Measurements from ENCODE around the gene GPR42.
"Not testable (repeated sequence)": the region's sequence is repeated elsewhere in the genome, so short reads cannot be mapped to it uniquely, and the experiment has no call there.

GPR42 gene

DNA sequence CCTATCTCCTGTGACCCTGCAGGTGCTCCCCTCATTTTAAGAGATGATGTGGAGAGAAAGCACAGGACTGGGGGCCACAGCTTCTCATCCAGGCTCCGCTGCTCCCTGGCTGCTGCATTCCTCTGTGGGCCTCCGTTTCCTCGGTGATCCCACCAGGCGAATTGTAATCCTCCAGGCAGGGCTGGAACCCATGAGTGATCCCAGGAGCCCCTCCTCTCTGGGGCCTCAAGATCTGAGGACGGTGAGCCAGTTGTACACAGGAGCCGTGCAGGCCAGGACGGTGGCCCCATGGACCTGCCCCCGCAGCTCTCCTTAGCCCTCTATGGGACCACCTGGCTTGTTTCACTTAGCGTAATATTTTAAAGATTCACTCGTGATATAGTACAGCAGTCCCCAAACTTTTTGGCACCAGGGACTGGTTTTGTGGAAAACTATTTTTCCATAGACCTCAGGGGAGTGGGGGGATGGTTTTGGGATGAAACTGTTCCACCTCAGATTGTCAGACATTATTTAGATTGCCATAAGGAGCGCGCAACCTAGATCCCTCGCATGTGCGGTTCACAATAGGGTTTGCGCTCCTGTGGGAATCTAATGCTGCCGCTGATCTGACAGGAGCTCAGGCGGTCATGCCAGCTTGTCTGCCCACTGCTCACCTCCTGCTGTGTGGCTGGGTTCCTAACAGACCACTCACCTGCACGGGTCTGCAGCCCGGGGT is 7.0 kb upstream of the GPR42 start:
- DNase-seq, result no peak

DNA sequence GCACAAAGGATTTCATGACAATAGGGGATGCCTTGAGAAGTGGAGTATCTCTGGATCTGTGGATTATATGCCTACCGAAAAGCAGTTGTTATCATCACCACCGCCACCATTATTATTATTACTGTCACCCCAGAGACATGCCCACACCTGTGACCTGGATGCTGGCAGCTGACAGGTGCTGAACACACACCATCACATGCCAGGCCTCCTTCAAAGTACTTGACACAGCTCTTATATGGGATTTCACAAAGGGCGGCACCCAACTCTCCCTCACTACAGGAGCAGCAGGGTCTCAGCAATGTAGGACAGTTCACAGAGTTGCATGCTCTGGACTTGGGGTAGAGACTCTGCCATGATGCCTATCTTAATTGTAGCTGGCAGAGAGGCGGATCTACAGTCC is 5.6 kb upstream of the GPR42 start:
- DNase-seq, result no peak

DNA sequence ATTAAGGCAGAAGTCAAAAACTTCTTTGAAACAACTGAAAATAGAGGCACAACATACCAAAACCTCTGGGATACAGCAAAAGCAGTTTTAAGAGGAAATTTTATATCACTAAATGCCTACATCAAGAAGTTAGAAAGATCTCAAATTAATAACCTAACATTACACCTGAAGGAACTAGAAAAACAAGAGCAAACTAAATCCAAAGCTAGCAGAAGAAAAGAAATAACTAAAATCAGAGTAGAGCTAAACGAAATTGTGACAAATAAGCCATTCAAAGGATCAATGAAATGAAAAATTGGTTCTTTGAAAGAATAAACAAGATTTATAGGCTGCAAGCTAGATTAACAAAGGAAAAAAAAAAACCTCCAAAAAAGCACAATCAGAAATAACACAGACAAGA is 2.5 kb upstream of the GPR42 start:
- DNase-seq, result no peak

DNA sequence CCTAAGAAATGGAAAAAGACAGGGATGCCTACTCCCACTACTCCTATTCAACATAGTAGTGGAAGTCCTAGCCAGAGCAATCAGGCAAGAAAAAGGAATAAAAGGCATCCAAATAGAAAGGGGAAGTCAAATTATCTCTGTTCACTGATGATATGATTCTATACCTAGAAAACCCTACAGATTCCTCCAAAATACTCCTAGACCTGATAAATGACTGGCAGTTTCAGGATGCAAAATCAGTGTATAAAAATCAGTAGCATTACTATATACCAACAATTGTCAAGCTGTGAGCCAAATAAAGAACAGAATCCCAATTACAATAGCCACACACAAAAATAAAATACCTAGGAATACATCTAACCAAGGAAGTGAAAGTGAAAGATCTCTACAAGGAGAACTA is 1.3 kb upstream of the GPR42 start:
- DNase-seq, result no peak

DNA sequence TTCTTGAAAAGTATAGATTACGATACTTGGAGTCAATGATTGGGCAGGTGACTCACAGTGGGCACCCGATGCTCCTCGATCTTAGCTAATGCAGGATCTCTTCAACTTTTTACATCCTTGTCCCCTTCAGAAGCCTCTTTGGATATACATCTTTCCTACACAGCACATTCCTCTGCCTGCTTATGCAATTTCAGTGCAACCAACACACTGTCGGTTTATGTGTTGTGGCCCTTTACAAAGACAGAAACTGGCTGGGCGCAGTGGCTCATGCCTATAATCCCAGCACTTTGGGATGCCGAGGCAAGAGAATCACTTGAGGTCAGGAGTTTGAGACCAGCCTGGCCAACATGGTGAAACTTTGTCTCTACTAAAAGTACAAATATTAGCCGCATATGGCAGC is 2.6 kb downstream of the GPR42 start:
- DNase-seq, result no peak

DNA sequence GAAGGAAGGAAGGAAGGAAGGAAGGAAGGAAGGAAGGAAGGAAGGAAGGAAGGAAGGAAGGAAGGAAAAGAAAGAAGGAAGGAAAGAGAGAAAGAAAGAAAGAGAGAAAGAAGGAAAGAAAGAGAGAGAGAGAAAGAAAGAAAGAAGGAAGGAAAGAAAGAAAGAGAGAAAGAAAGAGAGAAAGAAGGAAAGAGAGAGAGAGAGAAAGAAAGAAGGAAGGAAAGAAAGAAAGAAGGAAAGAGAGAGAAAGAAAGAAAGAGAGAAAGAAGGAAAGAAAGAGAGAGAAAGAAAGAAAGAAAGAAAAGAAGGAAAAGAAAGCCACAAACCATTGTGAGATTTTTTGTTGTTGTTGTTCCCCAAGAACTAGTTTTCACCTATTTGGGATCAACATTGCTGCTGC is 3.2 kb downstream of the GPR42 start:
- not testable (repeated sequence) for DNase-seq

DNA sequence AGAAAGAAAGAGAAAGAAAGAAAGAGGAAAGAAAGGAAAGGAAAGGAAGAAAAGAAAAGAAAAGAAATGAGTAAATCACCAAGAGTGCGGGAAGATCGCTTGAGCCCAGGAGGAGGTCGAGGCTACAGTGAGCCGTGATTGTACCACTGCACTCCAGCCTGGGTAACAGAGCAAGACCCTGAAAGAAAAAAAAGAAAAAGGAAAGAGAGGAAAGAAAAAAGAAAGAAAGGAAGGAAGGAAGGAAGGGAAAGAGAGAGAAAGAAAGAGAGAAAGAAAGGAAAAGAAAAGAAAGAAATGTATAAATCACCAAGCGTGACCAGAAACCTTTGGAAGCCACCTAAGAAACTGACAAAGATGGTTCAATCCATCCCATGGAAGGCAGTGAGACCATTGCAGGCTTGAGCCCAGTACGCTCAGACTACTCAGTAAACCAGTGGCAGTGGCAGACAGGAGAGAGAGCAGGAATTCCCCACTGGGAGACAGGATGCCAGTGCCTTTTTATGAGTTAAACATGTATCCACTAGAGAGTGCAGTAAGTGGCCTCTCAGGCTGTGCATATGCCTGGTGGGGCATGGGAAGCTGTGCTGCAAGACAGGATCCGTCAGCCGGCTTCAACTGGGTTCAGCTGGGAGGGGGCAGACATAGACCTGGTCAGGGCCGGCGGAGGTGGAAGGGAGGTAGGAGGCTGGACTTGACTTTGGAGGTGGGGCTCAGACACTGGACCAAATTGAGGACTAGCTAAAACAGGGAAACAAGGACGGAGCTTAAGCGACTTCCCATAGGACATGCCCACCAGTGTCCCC is 4.8 kb downstream of the GPR42 start:
- no peak for DNase-seq

DNA sequence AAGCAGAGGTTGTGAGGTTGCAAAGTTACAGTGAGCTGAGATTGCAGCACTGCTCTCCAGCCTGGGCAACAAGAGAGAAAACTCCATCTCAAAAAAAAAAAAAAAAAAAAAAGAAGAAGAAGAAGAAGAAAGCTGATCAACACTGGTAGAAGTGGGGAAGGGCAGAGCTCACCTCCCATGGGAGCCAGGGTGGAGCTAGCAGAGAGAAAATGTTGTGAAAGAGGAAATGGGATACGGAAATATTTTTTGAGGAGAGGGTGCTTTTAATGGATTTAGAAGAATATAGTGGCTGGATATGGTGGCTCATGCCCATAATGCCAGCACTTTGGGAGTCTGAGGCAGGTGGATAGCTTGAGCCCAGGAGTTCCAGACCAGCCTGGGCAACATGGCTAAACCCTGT is 6.8 kb downstream of the GPR42 start:
- no peak for DNase-seq

DNA sequence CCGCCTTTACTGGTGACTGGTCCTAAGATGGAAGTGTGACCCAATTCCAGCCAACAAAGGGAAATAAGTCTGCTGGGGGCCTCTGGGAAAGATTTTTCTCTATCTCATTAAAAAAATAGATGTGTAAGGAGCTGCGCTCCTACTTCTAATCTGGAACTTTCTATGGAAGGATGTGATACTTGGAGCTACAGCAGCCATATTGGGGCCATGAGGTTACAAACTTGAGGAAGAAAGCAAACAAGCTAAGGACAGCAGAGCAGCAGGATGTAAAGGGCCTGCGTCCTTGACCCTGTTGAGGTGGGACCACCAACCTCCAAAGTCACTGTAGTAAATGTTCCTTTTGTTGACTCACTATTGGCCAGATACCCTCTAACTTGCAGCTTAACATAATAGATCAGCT is 7.5 kb downstream of the GPR42 start:
- no peak for DNase-seq

DNA sequence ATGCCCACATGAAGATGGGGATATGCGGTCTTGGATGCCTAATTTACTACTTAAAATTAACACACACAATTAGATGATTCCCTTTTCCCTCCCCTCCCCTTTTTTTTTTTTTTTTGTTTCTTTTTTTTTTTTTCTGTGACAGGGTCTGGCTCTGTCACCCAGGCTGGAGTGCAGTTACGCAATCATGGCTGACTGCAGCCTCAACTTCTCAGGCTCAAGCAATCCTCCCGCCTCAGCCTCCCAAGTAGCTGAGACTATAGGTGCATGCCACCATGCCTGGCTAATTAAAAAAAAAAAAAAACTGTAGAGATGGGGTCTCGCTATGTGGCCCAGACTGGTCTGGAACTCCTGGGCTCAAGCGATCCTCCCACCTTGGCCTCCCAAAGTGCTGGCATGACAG is 8.7 kb downstream of the GPR42 start:
- DNase-seq, result not testable (repeated sequence)

DNA sequence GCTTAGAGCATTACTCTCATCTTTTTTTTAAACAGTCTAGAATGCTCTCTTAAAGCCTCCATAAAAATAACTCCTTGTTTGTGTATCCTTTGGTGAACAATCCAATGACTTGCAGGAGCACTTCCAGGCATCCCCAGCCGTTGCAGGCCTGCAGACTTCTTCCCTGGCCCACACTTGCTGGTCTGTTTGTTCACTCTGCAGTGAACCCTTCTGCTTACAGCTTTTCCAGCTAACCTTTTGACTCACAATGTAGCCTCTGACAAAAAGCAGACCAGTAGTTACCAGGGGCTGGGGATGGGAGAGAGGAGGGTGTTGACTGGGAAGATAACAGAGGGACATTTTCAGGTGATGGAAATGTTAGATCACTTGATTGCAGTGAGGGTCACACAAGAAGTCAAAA is 9.1 kb downstream of the GPR42 start:
- no peak for DNase-seq

DNA sequence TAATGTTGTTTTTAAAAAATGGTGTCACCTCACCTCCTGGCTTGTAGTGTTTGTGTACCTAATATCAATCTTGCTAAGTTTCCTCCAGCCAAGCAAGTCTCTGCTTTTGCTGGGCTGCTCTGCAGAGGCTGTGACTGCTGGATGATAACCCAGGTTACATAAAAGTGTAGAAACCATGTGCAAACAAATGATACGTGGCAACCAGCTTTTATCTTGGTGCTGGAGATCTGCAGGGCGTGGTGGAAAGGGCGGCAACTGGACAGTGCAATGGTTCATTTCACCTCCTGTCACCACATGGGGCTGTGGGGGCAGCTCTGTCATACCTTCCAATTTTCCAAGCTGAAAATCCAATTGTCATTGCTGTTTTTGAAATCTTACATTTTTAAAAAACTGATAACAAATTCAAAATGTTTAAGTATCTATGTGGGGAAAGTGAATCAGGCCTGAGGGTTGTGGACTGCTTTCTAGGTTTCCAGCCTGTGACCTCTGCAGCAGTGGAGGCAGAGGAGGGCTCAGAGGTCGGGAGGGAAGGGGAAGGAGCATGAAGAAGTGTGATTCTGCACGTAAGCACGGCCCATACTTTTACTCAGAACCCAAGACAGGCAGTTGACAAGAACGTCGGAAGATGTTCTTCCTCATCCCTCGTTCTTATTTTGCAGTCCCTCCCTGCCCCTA is 9.7 kb downstream of the GPR42 start:
- no peak for DNase-seq

DNA sequence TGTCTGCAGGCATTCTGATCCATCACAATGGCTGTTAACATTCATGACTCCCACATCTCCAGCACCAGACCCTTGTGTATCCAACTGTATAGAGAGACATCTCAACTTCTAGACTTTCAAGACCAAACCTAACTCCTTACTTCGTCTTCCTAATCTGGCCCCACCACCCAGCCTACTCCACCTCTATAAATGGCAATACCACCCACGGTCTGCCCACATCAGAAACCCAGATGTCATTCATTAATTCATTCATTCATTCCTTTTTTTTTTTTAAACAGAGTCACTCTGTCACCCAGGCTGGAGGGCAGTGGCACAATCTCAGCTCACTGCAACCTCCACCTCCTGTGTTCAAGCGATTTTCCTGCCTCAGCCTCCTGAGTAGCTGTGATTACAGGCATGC is 10.4 kb downstream of the GPR42 start:
- DNase-seq, result no peak

DNA sequence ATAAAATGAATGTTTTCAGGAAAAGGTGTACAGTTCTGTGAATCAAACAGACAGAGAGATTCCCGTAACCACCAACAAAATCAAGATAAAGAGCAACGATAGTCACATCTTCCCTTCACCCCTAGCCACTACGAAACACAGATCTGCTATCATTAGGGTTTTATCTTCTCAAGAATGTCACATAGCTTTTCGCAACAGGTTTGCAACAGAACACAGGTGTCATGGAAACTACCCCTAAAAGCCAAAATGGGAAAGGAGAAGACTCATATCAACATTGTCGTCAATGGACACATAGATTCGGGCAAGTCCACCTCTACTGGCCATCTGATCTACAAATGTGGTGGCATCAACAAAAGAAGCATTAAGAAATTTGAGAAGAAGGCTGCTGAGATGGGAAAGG is 11.1 kb downstream of the GPR42 start:
- no peak for DNase-seq

DNA sequence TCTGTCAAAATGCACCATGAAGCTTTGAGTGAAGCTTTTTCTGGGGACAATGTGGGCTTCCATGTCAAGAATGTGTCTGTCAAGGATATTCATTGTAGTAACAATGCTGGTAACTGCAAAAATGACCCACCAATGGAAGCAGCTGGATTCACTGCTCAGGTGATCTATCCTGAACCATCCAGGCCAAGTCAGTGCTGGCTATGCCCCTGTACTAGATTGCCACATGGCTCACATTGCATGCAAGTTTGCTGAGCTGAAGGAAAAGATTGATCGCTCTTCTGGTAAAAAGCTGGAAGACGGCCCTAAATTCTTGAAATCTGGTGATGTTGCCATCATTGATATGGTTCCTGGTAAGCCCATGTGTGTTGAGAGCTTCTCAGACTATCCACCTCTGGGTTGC is 12.7 kb downstream of the GPR42 start:
- DNase-seq, result no peak

DNA sequence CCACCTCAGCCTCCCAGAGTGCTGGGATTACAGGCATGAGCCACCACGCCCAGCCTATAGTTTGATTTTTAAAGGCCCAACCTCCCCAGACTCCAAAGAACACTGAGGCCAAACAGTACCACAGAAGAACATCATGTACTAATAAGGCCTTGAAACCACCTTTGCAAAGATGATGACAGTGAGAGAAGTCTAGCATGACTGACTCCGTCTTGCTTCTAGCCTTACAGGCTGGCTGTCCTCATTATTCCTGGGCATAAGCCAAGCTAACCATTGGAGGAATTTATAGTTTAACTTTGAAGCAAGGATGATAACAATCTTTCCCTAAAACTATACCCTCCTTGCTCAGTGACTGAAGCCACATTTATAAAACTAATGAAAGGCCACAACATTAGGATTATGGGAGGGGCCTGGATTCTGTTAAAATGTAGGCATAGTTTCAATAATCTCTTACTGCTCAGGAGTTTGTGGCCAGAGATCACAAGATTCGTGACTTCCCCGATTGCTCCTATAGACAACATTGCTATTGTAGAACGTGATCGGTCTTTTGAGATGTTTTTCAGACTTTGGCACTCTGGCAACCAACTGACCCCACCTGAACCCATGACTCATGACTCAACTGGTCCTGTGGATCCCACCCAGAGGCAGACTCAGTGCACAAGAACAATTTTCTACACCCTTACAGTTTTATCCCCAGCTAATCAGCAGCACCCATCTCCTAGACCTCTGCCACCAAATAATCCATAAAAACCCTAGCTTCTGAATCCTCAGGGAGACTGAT is 17.6 kb downstream of the GPR42 start:
- no peak for DNase-seq

DNA sequence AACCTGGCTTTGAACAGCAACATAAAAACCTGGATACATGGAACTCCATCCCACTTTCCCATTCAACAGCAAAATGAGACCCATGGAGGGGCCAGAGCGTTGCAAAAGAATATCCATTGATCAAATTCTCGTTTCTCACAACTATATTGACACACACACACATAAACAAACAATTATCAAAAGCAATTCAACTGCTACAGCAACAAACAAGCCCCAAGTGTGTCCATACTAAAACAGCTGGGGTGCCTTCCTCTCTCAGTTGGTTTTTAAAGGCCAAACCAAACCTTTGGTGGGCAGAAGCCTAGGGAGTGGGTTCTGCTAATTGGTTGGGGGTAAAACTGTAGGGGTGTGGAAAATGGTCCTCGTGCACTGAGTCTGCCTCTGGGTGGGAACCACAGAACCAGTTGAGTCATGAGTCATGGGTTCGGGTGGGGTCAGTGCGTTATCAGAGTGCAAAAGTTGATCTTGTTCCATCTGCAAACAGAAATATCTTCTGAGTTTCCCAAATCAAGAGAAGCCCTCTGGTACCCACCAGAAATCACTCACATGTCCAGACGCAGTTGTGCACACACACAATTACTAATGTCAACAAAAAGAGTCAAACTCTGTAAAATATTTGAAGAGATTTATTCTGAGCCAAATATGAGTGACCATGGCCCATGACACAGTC is 18.5 kb downstream of the GPR42 start:
- DNase-seq, result no peak

DNA sequence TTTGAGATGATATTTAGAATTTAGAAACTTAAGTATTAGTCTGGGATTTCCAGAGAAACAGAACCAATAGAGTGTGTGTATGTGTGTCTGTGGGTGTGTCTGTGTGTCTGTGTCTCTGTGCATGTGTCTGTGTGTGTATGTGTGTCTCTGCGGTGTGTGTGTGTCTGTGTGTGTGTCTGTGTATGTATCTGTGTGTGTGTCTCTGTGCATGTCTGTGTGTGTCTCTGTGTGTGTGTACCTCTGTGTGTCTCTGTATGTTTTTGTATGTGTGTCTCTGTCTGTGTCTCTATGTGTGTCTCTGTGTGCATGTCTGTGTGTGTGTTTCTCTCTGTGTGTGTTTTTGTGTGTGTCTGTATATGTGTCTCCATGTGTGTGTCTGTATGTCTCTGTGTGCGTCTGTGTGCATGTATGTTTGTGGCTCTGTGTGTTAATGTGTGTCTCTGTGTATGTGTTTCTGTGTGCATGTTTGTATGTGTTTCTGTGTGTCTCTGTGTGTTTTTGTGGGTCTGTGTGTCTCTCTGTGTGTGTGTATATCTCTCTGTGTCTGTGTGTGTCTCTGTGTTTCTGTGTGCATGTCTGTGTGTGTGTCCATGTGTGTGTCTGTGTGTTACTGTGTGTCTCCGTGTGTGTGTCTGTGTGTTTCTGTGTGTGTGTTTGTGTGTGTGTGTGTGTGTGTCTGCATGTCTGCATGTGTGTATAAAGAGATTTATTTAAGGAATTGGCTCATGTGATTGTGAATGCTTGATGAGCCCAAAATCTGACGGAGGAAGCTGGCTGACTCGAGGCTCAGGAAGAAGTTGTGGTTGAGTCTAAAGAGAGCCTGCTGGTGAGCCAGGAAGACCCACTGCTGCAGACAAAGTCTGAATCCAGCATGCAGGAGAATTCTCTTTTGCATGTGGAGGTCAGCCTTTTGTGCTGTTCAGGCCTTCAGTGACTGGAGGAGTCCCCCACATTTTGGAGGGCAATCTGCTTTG is 22.2 kb downstream of the GPR42 start:
- DNase-seq, result no peak

DNA sequence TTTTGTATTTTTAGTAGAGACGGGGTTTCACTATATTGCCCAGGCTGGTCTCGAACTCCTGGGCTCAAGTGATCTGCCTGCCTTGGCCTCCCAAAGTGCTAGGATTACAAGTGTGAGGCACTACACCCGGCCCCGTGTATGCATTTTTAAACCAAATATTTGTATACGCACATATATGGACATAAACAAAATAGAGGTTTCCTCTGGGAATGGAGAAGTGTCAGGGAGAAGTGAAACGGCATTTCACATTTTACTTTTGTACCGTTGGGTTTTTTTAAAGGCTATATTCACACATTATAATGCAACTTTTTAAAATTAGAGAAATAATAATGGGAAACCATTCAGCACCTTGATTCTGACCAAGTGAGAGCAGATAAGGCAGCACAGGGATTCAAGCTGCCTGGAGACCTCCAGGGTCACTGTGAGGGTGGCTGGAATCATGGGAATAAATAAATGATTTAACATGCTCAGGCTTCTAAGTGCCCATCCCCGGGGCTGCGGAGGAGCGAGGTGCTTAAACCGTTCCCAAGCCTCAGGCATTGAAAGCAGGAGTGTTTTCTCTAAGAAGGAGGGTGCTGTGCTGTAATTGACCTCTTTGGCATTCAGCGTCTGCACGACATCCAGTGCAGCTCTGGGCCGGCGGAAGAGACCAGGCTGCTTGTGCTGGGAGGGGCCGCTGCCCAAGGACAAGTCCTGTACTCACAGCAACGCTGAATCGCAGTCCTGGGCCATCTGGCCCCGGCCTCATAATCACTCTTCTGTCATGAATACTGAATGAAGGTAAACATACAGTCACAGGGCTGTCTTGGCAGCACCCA is 24.7 kb downstream of the GPR42 start:
- no peak for DNase-seq

DNA sequence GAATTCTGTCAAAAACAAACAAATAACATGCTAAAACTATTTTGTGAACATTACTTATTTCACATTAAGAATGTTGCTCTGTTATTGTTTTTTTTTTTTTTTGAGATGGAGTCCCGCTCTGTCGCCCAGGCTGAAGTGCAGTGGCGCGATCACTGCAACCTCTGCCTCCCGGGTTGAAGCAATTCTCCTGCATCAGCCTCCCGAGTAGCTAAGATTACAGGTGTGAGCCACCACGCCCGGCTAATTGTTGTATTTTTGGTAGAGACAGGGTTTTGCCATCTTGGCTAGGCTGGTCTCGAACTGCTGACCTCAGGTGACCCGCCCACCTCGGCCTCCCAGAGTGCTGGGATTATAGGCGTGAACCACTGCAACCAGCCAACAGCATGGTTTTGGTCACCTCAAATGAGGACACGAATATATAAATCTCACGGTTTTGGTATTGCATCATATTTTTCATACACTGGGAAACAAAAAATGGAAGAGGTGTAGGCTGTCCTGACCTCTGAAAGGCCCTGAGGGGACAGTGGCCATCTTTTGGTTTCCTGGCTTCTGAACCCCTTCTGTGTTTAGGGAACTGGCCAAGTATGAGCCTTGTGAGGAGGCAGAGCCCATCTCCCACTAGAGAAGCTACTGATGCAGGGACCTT is 25.5 kb downstream of the GPR42 start:
- DNase-seq, result no peak
